CD4-positive, alpha-beta T cell treated with Interferon gamma for 1 hour (primary cell): Measurements from ENCODE around the gene IFT88.
"Not testable (repeated sequence)": the region's sequence is repeated elsewhere in the genome, so short reads cannot be mapped to it uniquely, and the experiment has no call there.

ENCODE experiments used
- DNase-seq: peaks from one replicate; pipeline ENCODE4 v3.0.0-alpha.2; 2020

The IFT88 gene

DNA sequence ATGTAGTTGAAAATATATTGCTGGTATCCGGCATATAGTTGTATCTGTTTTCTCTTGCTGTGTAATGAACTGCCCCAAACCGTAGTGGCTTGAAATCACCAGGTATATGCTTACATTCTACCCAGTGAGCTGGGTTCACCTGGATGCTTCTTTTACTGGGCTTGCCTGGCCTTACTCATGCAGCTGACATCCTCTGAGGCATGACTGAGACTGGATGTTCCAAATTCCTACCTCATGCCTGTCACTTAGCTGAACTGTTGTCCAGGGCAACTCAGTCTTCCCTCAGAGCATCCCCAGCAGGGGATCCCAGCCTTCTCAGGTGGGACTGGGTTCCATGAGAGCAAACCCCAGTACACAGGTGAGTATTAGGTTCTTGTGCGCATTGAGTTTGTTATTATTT, 66.8 kb downstream of the IFT88 start:
- DNase-seq, result no peak

DNA sequence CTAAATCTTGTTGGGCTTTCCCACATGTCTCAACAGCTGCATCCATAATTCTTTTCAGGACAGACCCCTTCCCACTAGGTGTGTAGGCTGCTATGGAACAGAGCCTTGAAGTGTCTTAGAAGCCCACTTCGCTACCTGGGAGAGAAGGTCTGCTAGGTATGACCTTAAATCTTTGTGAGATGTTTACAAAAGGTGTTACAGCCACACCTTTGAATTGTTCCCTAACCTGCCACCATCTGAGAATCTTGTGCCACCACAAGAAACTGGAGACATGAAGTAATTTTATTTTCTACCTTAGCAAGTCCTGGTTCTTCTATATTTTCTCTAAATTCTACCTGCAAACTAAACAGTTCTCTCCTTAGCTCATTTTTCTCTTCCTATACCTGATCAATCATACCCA, 69.1 kb downstream of the IFT88 start:
- no peak for DNase-seq

DNA sequence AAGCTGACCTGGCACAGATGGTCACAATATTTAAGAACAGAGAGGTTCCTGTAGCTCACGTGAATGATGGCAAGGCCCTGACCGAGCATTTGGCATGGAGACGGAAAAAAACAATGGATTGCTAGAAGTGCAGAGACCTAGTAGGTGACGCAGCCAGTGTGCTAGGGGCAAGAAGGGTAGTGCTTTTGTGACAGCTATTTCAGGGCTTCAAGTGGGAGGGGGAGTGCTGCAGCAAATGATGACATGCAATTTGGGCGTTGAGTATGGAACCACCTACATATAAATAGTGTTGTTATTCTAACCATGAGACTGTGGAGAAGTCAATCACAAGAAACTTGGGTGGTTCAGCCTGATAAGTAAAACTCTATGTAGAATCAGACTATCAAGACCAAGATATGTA, 70.9 kb downstream of the IFT88 start:
- no peak for DNase-seq

DNA sequence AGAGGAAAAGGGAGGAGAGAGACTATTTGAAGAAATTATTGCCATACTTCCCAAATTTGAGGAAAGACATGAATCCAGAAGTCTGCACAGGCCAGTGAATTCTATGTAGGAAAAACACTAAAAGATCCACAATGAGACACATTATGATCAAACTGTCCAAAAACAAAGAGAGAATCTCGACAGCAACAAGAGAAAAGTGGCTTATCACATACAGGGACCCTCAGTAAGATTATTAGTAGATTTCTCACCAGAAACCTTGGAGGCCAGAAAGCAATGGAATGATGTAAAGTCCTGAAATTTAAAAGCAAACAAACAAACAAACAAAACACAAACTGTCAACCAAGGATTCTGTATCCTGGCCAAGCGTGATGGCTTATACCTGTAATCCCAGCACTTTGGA, 80.8 kb downstream of the IFT88 start:
- no peak for DNase-seq

DNA sequence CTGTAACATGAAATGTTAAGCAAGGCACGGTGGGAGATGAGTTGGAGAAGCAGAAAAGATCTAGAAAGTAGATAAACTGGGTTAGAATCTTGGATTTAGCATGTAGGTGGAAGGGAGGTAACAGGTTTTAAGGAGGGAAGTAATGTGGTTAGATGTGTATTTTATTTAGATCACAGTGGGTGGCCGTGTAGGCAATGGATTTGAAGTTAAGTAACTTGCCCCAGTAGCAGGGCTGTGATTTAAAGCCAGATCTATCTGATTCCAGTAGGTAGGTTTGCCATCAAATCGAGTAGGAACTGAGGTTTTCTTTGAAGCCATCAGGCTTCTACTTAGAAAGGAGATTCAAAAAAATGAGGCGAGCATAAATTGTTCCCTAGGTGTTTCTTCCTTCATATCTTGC, 86.0 kb downstream of the IFT88 start:
- no peak for DNase-seq

DNA sequence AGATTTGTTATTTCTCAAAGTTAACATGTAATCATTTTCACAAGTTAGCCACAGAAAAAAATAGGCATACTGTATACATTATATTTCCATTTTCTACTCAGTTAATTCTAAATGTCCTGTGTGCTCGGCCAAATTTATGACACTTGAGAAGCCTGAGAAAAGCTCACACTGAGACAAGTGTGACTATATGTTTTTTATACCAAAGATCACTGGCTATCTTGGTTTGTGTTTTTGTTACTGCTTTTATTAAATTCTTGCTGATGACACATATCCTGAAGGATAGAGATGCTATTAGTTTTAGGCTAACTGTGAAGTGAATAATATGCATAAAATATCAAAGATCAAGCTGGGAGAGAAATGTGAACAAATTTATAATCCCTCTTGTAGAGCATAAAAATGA, 87.2 kb downstream of the IFT88 start:
- no peak for DNase-seq

DNA sequence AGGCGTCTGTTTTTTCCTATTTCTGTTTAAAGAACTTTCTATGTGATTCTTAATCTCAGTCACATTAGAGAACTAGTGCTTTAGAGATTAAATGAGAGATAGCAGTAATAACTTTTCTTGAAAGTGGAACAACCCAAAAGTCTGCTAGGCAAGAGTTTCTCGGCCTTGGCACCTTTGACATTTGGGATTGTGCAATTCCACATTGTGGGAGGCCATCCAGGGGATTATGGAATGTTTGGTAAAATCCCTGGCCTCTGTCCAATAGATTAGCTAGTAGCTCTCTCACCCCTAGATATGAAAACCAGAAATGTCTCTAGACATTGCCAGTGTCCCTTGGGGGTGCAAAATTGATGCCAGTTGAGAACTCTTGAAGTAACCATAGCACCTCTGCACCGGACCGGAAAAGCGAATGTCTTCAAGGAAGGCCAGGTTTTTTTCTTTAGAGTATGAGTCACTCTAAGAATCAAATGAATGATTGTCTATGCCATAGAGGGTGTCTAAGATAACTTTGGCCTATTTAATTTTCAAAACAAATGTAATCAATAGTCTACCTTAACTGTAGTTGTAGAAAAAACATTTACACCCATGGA, 91.6 kb downstream of the IFT88 start:
- DNase-seq, result no peak

DNA sequence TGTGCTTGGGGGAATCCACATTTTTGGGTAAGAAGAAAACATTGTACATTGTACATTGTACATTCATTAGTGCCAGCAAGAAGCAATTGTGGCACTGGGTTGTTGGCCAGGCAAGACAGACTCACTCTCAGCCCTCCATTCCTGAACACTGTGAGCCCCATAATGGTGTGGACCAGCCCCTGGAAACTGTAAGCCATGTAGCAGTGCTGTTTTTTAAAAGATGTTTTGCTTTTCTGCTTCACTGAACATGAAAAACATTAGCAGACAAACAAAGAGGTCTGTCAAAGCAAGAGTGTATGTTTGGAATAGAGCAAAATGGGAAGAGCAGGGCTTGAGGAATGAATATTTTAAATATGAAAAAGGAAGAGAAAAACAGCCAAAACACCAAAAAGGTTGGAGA, 97.4 kb downstream of the IFT88 start:
- DNase-seq, result no peak

DNA sequence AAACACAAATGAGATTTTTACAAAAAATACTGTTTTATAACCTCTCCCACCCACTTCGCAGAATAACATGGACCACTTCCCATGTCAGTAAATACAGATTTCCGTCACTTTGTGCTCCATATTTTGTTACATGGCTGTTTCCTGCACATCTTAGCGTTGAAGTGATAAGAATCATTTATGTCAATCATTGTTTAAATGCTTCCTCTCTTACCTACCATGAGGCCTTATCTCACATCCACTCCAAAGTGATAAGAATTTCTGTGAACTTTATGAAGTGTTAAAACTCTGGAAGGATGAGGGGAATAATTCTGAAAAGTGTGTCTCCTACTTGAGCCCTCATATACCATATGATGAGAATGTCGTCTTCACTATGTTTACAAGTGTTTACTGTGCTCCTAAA, 100.0 kb downstream of the IFT88 start:
- DNase-seq, result no peak

DNA sequence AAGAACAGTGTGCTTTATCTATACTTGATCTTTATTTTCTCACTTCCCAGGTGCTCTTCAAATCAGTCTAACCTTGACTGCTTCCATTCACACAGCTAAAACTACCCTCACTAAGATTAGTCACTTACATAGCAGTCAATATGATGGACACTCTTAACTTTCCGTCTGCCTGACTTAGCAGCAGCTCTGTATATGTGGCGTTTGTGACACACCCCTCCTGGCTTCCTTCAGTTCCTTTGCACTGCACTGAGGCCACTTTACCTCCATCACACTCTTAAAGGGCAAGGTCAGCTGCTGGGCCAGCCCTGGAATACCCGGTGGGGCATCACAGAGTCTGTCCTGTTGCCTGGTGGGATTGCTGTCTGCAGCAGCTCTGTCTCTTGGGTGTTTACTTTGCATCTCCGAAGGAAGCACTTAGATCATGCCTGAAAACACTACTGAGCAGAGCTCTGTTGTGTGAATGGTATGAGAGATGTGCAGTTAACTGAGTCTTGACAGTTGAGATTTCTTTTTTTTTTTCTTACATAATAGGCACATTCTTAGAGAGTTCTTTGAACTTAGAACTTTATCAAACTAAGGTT, 101.0 kb downstream of the IFT88 start:
- no peak for DNase-seq

DNA sequence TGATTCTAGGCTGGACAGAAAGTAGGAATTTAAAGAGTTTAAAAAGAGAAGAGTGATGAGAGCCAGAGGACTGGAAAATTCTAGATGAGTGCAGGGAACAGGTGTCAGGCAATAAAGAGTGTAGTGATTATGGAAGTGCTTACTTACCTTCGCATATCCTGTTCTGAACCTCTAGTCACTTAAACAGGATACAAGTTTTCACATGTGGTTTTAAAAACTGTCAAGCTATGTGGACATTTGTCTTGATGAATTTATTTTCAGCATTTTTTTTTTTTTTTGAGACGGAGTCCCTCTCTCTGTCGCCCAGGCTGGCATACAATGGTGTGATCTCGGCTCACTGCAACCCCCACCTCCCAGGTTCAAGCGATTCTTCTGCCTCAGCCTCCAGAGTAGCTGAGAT, 102.2 kb downstream of the IFT88 start:
- DNase-seq, result no peak

DNA sequence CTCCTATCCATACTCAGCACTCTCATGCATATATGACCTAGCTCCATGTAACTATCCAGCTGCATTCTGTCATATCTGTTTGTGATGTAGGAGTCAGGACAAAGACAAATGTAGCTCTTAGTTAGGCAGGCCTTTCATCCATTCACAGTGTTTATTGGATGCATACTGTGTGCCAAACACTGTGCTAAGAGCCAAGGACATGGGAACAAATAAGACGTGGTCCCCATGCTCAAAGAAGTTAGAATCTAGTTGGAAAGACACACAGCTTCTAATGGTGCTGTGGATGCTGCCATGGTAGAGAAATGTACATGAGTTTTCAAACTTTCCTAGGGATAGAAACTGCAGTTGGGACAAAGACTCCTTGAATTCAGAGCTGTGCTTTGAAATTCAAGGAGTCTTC, 104.8 kb downstream of the IFT88 start:
- no peak for DNase-seq

DNA sequence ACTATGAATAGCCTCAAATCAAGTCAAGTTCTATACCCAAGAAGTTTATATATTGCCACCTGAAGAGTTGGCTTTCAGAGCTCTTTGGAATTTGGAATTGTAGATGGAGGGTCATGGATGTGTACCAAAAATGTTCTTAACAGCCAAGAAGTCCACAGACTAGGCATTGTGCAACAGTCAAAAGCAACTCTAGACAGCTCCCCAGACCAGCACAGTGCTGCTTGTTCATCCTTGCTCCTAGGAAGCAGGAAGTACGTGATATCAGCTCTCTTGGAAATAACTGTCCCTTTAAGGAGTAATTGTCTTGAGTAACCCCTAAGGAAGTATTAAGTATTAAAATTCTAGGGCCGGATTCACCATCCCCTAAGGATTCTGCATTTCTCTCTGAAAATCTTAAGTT, 105.8 kb downstream of the IFT88 start:
- no peak for DNase-seq

DNA sequence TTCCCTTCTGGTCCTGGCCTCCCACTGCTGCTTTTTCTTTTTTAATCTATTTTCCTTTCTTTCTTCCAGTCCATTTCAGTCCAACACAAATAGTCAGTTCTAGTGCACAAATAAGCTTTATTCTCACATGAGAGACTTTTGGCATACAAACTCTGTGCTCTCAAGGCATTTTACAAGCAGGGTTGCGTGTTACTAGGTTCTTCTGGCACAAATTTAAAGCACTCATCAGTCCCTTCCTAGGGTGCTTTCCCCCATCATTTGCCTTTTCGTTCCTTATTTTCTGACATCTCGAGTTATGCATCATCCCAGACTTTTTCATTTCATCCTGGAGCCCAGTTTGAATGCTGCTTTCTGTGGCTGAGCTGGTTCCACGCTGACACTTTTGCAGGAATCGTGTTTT, 106.8 kb downstream of the IFT88 start:
- no peak for DNase-seq

DNA sequence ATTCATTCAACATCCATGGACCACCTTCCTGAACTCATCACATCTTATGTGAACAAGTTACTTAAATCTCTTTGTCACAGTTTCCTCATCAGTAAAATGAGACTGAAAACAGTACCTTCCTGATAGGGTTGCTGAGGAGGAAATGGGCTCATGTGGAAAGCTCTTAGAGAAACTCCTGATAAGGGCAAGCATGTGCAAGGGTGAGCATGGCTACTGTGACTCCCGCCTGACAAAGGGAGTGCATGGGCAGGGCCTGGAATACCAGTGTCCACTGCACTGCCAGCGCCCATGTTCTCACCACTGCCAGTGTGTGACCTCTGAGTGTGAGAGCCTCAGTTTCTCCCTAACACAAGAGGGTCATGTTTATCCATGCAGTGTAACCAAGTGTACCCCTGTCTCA, 109.3 kb downstream of the IFT88 start:
- DNase-seq, result no peak

DNA sequence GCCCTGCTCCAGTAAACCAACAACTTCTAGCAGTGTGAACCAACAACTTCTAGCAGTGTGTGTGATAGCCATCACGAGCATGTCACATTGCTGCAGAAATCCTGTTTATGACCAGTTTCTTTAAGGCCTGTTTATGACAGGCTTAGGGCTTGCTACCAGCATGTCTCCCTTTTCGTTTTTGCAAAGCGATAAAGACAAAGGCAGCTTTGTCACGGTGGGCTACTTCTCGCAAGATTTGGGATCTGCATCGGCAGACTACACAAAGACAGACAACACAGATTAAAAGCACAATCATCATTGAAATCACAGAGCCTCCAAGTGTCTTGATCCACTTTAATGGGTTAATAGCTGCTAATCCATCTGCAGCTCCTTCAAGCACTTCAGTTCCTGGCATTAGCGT, 111.6 kb downstream of the IFT88 start:
- not testable (repeated sequence) for DNase-seq

DNA sequence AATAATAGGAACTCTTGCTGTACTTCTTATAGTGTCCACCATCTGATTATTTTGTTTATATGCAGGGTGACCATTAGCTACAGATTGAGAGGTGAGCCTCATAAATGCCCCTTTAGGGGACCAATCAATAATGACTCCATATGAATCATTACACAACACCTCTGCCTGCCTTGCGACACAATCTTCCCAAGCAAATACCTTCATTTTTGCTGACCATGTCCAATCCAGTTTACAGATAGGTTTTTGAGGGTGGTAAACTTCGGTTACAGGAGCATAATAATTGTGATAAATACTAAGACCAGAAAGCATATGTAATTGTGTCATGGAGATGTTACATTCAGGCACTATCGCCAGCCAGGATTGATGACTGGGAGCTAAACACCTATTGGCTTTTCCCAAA, 112.9 kb downstream of the IFT88 start:
- no peak for DNase-seq

DNA sequence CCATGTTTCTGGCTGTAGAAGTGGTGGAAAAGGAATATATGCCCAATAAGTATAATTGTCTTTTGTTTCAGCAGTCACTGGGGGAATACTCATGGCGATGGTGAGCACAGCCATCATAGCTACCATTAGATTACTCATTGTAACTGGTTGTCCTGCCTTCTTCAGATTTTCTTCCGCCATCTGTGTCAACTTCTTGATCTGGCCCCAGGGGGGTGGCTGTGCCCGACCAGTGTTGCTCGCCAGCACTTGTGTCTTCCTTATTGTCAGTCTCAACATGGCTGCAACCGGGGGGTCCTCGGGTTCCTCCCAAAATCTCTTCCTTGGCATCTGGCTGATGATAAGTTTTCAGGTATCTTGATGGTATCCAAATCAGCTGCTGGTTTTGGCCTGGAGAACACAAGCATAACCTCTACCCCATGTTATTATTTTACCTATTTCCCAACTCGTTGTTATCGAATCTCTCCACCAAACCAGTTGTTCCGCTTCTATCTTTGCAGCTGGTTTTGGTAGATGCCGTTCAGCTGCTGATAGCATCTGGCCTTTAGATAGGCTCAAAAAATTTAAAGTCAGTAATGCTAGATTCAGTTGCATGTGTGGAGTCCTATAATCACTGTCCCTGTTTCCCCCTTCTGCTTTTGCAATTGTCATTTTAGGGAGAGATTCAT, 113.6 kb downstream of the IFT88 start:
- DNase-seq, result no peak

DNA sequence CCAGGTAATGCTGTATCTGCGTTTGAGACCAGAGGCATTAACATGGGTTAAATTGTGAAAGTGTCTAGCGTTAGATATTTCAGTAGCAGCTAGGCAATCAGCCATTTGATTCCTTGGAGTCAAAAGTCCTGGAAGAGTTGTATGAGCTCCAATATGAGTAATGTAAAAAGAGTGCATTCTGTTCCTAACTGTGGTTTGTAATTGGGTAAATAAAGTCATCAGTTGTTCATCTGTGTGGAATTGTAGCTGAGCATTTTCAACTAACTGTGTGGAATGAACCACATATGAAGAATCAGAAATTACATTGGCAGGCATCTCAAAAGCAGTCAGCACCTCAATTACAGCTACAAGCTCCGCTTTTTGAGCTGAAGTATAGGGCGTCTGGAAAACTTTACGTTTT, 114.5 kb downstream of the IFT88 start:
- DNase-seq, result not testable (repeated sequence)

DNA sequence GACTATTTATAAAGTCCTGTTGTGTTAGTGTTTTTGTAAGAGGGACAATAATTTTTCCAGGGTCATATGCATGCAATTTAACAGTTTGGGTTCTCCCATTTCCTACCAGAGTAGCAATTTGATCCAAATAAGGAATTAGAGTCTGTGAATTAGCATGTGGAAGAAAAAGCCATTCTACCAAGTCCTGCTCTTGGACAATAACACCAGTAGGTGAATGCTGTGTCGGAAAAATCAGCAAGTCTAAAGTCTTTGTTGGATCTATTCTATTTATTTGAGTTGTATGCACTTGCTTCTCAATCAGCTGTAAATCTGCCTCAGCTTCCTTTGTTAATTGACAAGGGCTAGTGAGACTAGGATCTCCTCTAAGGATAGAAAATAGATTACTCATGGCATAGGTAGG, 115.1 kb downstream of the IFT88 start:
- DNase-seq, result no peak

DNA sequence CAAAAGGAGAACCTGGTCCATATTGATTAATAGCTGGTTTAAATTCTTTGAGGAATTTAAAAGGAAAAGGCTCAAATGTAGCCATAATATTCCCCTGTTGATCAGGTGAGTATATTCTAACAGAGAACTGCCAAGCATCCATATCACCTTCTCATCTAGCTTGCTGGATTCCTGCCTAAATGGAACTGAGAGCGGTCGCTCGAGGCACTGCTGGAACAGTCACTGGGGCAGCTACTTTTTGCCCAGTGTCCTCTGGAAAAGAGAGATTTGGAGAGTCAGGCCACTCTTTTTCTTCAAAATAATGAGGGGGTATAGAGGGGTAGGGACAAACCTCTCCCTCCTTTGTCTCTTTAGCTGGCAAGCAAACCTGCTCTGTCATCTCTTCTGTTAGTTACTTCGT, 117.1 kb downstream of the IFT88 start:
- no peak for DNase-seq

DNA sequence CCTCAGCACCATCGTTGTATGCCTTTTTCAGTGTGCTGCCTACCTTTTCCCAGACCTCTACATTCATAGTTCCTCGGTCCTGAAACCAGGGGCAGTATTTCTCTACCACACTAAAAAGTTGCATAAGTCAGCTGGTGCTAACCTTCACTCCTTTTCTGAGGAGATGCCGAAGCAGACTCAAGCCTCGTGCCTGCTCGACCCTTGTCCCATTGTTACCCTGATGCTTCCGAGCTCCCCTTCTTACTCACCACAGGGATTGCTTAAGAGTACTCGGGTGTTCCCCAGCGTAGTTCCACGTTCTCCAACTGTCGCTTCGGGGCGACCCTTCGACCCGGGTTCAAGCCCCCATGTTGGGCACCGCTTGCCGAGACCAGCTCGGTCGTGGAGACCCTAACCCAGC, 117.6 kb downstream of the IFT88 start:
- no peak for DNase-seq

DNA sequence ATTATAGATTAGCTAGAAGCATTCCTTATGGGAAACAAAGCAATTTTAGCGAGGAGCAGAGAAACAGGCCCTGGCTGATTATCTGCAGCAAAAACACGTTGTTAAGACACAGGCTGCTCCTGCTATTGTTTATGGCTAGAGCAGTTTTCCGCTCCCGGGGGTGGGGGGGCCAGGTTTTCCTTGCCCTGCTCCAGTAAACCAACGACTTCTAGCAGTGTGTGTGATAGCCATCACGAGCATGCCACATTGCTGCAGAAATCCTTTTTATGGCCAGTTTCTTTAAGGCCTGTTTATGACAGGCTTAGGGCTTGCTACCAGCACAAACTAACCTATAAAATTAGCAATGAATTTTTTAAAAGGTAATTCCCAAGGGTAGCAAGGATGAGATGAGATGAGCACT, 118.1 kb downstream of the IFT88 start:
- DNase-seq, result no peak

DNA sequence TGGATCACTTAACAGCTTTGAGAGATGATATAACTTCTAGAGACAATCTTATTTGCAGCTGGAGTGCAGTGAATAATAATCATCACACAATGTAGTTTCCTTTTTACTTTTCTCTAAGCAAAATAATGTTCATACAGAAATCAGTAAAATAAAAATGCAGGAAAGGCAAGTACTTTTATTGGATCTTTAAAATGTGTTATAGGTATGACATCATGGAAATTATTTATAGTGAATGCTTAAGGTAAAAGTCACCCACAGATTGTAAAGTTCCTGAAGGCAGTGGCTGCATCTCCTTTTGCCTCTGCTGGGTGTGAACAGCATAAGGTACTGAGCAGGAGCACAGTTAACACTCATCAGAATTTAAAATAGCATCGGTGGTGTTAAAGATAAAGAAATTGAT, 119.2 kb downstream of the IFT88 start:
- no peak for DNase-seq
